ENCODE results near the gene SCN5A.

DNA sequence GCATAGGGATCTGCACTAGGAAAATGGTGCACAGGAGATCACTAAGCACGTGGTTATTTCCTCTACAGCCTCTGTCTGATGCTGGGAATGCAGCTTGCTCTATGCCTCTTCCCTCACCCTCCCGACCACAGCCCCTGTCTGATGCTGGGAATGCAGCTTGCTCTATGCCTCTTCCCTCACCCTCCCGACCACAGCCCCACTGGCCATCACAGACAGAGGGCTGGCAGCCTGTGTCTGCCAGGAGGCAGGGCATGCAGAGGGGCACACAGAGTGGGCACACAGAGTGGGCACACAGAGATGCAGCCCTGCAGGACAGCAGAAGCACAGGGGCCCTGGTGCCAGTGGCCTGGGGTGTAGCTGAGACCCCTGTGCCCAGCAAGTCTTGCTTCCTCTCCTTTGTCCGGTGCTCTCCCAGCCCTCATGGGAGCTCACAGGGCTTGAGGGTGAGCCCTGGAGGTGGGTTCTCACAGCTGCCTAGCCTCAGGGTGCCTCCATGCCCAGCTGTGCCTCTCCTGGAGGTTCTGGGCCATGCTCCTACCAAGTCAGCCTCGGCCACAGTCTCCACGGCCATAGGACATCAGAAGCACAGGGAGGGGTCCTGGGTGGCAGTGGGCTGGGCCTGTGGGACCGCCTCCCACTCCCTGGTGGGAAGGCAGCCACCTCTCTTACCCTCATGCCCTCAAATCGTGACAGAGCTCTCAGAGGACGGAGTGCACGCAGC lies 87.6 kb downstream of the SCN5A start:
- TF ChIP-seq, protein P1, sequence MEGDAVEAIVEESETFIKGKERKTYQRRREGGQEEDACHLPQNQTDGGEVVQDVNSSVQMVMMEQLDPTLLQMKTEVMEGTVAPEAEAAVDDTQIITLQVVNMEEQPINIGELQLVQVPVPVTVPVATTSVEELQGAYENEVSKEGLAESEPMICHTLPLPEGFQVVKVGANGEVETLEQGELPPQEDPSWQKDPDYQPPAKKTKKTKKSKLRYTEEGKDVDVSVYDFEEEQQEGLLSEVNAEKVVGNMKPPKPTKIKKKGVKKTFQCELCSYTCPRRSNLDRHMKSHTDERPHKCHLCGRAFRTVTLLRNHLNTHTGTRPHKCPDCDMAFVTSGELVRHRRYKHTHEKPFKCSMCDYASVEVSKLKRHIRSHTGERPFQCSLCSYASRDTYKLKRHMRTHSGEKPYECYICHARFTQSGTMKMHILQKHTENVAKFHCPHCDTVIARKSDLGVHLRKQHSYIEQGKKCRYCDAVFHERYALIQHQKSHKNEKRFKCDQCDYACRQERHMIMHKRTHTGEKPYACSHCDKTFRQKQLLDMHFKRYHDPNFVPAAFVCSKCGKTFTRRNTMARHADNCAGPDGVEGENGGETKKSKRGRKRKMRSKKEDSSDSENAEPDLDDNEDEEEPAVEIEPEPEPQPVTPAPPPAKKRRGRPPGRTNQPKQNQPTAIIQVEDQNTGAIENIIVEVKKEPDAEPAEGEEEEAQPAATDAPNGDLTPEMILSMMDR (IDR thresholded peaks at IDR 0.05; ENCODE audit: poor library complexity, severe bottlenecking): no peak
- TF ChIP-seq POLR2AphosphoS5 (IDR thresholded peaks at IDR 0.05) (no peak), RAD21 (conservative IDR thresholded peaks at IDR 0.05) (no peak), EZH2 (IDR thresholded peaks at IDR 0.05; ENCODE audit: borderline replicate concordance, insufficient read depth, low read length, poor library complexity, severe bottlenecking) (no peak), TAF1 (IDR thresholded peaks at IDR 0.05; ENCODE audit: low read depth) (no peak), SMC3 (conservative IDR thresholded peaks at IDR 0.05; ENCODE audit: poor library complexity) (no peak), EP300 (conservative IDR thresholded peaks at IDR 0.05; ENCODE audit: poor library complexity, severe bottlenecking) (no peak)

Measured in neural cell (in vitro differentiated cells).